K562 (cell line): ENCODE measurements around the gene OLFM3.

Source experiments
- ARID1B ChIP-seq: fragments of 450-650 bp; IDR thresholded peaks from 2 replicates; pipeline ENCODE4 v1.6.1; 2016; ENCODE audit warnings: antibody characterized with exemption, mild to moderate bottlenecking, inconsistent platforms
- CREM ChIP-seq: IDR thresholded peaks from 2 replicates; pipeline ENCODE4 v1.6.1; 2014; ENCODE audit warnings: antibody characterized with exemption, low read depth
- EP300 ChIP-seq: IDR thresholded peaks from 2 replicates; pipeline ENCODE4 v1.6.1; 2012; ENCODE audit warnings: low read length, improper control_type of control experiment
- GATAD2B ChIP-seq: fragments of 450-650 bp; IDR thresholded peaks from 2 replicates; pipeline ENCODE4 v1.6.1; 2017; ENCODE audit warnings: mild to moderate bottlenecking, borderline replicate concordance
- ZNF143 ChIP-seq: sonication (generic); formaldehyde crosslinking; IDR thresholded peaks from 2 replicates; pipeline ENCODE4 v1.9.0; 2022; ENCODE audit warnings: mild to moderate bottlenecking, missing genetic modification reagents
- TF ChIP-seq, protein P1 (sequence below): sonication (generic); formaldehyde crosslinking; IDR thresholded peaks from 2 replicates; pipeline ENCODE4 v1.8.0; 2023; ENCODE audit warnings: mild to moderate bottlenecking, missing genetic modification reagents
- TF ChIP-seq, protein P2 (sequence below): sonication (generic); formaldehyde crosslinking; IDR thresholded peaks from 2 replicates; pipeline ENCODE4 v1.8.1; 2023; ENCODE audit warnings: mild to moderate bottlenecking, missing genetic modification reagents

DNA sequence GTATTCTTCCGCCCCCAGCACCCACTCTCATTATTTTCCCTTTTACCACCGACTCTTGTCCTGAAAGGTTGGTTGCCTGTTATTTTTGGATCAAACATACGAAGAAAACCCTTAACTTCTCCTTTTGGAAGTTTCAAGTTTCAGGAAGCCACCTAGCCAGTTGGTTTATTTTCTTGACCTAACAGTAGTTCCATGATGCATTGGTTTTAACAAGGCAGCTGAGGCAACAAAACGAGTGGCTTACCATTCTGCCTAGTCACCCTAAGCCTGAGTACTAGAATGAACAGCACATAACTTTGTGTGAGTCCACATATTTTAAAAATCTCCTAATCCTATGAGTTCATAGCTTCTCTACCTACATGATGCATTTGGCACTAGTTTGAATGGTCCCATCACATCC, 28.9 kb downstream of the OLFM3 start:
- TF ChIP-seq ZNF143 (CRISPR knock-in tag) = no peak
- no peak for TF ChIP-seq CREM
- TF ChIP-seq ARID1B = no peak
- TF ChIP-seq, protein P1, sequence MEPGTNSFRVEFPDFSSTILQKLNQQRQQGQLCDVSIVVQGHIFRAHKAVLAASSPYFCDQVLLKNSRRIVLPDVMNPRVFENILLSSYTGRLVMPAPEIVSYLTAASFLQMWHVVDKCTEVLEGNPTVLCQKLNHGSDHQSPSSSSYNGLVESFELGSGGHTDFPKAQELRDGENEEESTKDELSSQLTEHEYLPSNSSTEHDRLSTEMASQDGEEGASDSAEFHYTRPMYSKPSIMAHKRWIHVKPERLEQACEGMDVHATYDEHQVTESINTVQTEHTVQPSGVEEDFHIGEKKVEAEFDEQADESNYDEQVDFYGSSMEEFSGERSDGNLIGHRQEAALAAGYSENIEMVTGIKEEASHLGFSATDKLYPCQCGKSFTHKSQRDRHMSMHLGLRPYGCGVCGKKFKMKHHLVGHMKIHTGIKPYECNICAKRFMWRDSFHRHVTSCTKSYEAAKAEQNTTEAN (CRISPR knock-in tag) = no peak
- no peak for TF ChIP-seq EP300
- TF ChIP-seq, protein P2, sequence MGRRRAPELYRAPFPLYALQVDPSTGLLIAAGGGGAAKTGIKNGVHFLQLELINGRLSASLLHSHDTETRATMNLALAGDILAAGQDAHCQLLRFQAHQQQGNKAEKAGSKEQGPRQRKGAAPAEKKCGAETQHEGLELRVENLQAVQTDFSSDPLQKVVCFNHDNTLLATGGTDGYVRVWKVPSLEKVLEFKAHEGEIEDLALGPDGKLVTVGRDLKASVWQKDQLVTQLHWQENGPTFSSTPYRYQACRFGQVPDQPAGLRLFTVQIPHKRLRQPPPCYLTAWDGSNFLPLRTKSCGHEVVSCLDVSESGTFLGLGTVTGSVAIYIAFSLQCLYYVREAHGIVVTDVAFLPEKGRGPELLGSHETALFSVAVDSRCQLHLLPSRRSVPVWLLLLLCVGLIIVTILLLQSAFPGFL = no peak
- TF ChIP-seq GATAD2B = no peak
